ENCODE data around the gene TOR1AIP2.
"Not testable (repeated sequence)": the region's sequence is repeated elsewhere in the genome, so short reads cannot be mapped to it uniquely, and the experiment has no call there.

Gene TOR1AIP2

GRCh38 chr1:179840107-179840506 lies 37.5 kb downstream of the TOR1AIP2 start:
- ChIA-PET POLR2A (no interaction called here), CTCF (interaction anchor here (2.5 kb wide), 1 partner anchor 26 kb away, joined by 15 read pairs; no protein-coding TSS in a partner anchor)
- DNase-seq (ENCODE audit: low read depth, low spot score) = no peak
- TF ChIP-seq CTCF (IDR thresholded peaks at IDR 0.05; ENCODE audit: insufficient read depth, low read length, missing control alignments) = no peak
- H3K4me3 ChIP-seq (ENCODE audit: low read depth, low read length) = no peak overlapping the region

- POLR2A ChIA-PET; H3K4me3 ChIP-seq (ENCODE audit: low read depth, low read length); DNase-seq (ENCODE audit: low read depth, low spot score): not testable (repeated sequence)
- CTCF ChIA-PET = interaction anchor here (1.1 to 2.9 kb wide), 2 partner anchors 22 to 29 kb away, joined by 3 to 16 read pairs; no protein-coding TSS in a partner anchor
Measured at GRCh38 chr1:179836686-179837445, 40.7 kb downstream of the TOR1AIP2 start.

- POLR2A ChIA-PET = no interaction called here
- DNase-seq (ENCODE audit: low read depth, low spot score) = no peak
- CTCF ChIA-PET = interaction anchor here (0.8 to 6.7 kb wide), 7 partner anchors 11 to 22 kb away, joined by 3 to 53 read pairs (median 5); no protein-coding TSS in a partner anchor
- H3K4me3 ChIP-seq (ENCODE audit: low read depth, low read length) = no peak overlapping the region
- TF ChIP-seq CTCF (IDR thresholded peaks at IDR 0.05; ENCODE audit: insufficient read depth, low read length, missing control alignments) = no peak
Measured at GRCh38 chr1:179831852-179832699, 45.5 kb downstream of the TOR1AIP2 start.

- ChIA-PET POLR2A (no interaction called here), CTCF (interaction anchor here (0.8 to 6.7 kb wide), 3 partner anchors 10 to 21 kb away, joined by 3 to 53 read pairs (median 3); no protein-coding TSS in a partner anchor)
- H3K4me3 ChIP-seq (ENCODE audit: low read depth, low read length) = no peak overlapping the region
- DNase-seq (ENCODE audit: low read depth, low spot score) = no peak
- TF ChIP-seq CTCF (IDR thresholded peaks at IDR 0.05; ENCODE audit: insufficient read depth, low read length, missing control alignments) = no peak
Measured at GRCh38 chr1:179831225-179831624, 46.4 kb downstream of the TOR1AIP2 start.

- DNase-seq (ENCODE audit: low read depth, low spot score) = no peak
- TF ChIP-seq CTCF (IDR thresholded peaks at IDR 0.05; ENCODE audit: insufficient read depth, low read length, missing control alignments) = no peak
- no peak overlapping the region for H3K4me3 ChIP-seq (ENCODE audit: low read depth, low read length)
- ChIA-PET POLR2A (interaction anchor here (0.6 kb wide), 1 partner anchor 11 kb away, joined by 3 read pairs; no protein-coding TSS in a partner anchor), CTCF (interaction anchor here (2.5 to 6.7 kb wide), 3 partner anchors 11 to 19 kb away, joined by 17 to 53 read pairs (median 24); no protein-coding TSS in a partner anchor)
Measured at GRCh38 chr1:179828554-179829110, 49.0 kb downstream of the TOR1AIP2 start.

- POLR2A ChIA-PET = no interaction called here
- DNase-seq (ENCODE audit: low read depth, low spot score) = no peak
- TF ChIP-seq CTCF (IDR thresholded peaks at IDR 0.05; ENCODE audit: insufficient read depth, low read length, missing control alignments) = no peak
- H3K4me3 ChIP-seq (ENCODE audit: low read depth, low read length) = no peak overlapping the region
- CTCF ChIA-PET = interaction anchor here (1.4 to 6.7 kb wide), 3 partner anchors 13 to 120 kb away, joined by 3 to 53 read pairs (median 24); no protein-coding TSS in a partner anchor
Measured at GRCh38 chr1:179826626-179827280, 50.9 kb downstream of the TOR1AIP2 start.
